GM20000 (cell line): Measurements from ENCODE around the gene GDI2.
"Not testable (repeated sequence)": the region's sequence is repeated elsewhere in the genome, so short reads cannot be mapped to it uniquely, and the experiment has no call there.

Source experiments
- DNase-seq: peaks from one replicate; pipeline ENCODE4 v3.0.0; 2012; ENCODE audit warnings: low spot score
- TF ChIP-seq, protein P1 (sequence below): IDR thresholded peaks from 2 replicates; pipeline ENCODE4 v1.5.1; 2012; ENCODE audit warnings: mild to moderate bottlenecking, control low read depth; ENCODE audit errors: extremely low read depth, missing control alignments

Gene GDI2

GRCh38 chr10:5810225-5810624, 3.0 kb downstream of the GDI2 start:
- TF ChIP-seq, protein P1, sequence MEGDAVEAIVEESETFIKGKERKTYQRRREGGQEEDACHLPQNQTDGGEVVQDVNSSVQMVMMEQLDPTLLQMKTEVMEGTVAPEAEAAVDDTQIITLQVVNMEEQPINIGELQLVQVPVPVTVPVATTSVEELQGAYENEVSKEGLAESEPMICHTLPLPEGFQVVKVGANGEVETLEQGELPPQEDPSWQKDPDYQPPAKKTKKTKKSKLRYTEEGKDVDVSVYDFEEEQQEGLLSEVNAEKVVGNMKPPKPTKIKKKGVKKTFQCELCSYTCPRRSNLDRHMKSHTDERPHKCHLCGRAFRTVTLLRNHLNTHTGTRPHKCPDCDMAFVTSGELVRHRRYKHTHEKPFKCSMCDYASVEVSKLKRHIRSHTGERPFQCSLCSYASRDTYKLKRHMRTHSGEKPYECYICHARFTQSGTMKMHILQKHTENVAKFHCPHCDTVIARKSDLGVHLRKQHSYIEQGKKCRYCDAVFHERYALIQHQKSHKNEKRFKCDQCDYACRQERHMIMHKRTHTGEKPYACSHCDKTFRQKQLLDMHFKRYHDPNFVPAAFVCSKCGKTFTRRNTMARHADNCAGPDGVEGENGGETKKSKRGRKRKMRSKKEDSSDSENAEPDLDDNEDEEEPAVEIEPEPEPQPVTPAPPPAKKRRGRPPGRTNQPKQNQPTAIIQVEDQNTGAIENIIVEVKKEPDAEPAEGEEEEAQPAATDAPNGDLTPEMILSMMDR = no peak
- no peak for DNase-seq

DNA sequence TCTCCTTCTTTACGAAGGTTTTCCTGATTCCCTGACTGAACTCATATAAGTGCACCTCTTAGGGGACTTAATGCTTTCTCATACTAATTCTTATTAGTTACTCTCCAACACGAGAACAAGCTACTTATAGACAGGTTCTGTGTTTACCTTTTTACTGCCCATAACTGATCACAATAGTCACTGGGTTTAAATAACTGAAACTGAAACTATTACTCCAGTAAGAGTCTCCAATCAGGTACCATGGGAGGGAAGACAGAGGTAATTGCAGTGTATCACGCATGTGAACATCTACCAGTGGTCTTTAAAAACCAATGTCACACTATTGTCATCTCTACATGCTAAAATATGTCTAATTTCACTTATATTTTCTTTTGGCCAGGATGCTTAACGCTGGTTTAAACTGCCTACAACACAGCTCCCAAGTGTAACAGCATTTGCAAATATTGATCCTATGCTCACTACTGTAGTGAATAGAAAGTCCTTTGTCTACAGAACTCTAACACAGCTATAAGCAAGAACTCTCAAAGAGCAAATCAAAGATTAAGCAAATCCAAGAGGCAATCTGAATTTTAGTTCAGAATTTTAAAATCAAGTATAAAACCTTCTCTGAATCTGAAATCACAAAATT, 3.6 kb downstream of the GDI2 start:
- TF ChIP-seq, protein P1 = no peak
- no peak for DNase-seq

DNA sequence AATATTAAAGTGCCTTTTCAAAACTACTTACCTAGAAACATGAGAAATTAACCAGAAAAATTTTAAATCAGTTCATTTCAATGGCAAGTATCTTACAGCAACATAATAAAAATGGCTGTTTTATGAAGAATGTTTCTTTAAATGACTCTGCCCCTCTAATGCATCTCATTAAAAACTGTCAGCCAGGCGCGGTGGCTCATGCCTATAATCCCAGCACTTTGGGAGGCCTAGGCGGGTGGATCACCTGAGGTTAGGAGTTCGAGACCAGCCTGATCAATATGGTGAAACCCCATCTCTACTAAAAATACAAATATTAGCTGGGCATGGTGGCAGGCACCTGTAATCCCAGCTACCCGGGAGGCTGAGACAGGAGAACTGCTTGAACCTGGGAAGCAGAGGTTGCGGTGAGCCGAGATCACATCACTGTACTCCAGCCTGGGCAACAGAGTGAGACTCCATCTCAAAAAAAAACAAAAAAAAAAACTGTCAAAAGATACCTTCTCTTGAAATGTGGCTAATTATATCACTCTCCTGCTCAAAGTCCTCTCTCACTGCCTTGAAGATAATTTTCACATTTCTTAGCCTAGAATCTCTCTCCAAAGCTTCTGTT, 4.3 kb downstream of the GDI2 start:
- DNase-seq = not testable (repeated sequence)

- TF ChIP-seq, protein P1 = no peak
- DNase-seq = no peak
These were observed 6.5 kb downstream of the GDI2 start for GRCh38 chr10:5806745-5807144.

- no peak for DNase-seq
These were observed 7.5 kb downstream of the GDI2 start for GRCh38 chr10:5805711-5806110.

DNA sequence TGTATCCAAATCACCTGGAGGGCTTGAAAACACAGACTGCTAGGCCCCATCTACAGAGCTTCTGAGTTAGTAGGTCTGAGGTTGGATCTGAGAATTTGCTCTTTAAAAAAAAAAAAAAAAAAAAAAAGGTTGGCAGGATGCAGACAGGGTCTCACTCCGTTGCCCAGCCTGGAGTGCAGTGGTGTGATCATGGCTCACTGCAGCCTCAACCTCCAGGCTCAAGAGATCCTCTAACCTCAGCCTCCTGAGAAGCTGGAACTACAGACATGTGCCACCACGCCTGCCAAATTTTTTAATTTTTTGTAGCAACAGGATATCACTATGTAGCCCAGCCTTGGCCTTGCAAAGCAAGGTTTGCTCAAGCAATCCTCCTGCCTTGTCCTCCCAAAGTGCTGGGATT, 8.0 kb downstream of the GDI2 start:
- TF ChIP-seq, protein P1 = no peak

More at GRCh38 chr10:5805711-5806110, 7.5 kb downstream of the GDI2 start:
- TF ChIP-seq, protein P1 = no peak

GRCh38 chr10:5804386-5804785, 8.8 kb downstream of the GDI2 start:
- TF ChIP-seq, protein P1 = no peak
- DNase-seq = no peak

More for the DNA sequence above, 8.0 kb downstream of the GDI2 start:
- DNase-seq = no peak

GRCh38 chr10:5800782-5801181, 12.5 kb downstream of the GDI2 start:
- TF ChIP-seq, protein P1 = no peak
- no peak for DNase-seq
